Spleen (tissue), 7 donors: ENCODE results near the gene TFB1M.

Experiments
- CTCF ChIP-seq, 11 experiments: fragments of 200-600 bp in 7 of 11; fragments of 450-650 bp in 4 of 11; sonication (generic) in 4 of 11; IDR thresholded peaks in 8 of 11; conservative IDR thresholded peaks in 3 of 11; 1 replicate in 7 of 11; 2 replicates in 4 of 11; pipeline versions ENCODE4 v1.4.0 to v1.8.0; 2016 to 2021; ENCODE audit warnings: antibody characterized with exemption in 11 of 11, inconsistent platforms in 4 of 11, mild to moderate bottlenecking in 1 of 11
- POLR2A ChIP-seq, 3 donors: fragments of 450-650 bp; IDR thresholded peaks; one replicate each; pipeline ENCODE4 v1.5.1; 2017; ENCODE audit warnings: antibody characterized with exemption in 3 of 3, mild to moderate bottlenecking in 1 of 3
- donor health status: DM: no; HTN: no; CAD: no; lungs with moderate emphysema.
- donor health status: DM: no; HTN: no; CAD: no.
- donor health status: DM: no; HTN: no; CAD: no.

GRCh38 chr6:155245193-155245592, 69.1 kb downstream of the TFB1M start:
- TF ChIP-seq POLR2A (IDR thresholded peaks at IDR 0.05) (no peak), CTCF (IDR thresholded peaks at IDR 0.05 in 8 of 11, conservative IDR thresholded peaks at IDR 0.05 in 3 of 11) (no peak)
